Colonic mucosa (tissue), 4 donors: ENCODE data around the gene ABCC10. TPM values are rescaled to one million over a fixed set of nuclear protein-coding genes. Genes with fewer than 3 reads are reported as not detected.

ENCODE experiments used
- DNase-seq: peaks from one replicate; pipeline ENCODE4 v3.0.0-alpha.2; 2020
- H3K27ac ChIP-seq: fragments of 200-600 bp; one replicate; pipeline ENCODE4 v1.8.0; 2021
- H3K27me3 ChIP-seq: fragments of 200-600 bp; one replicate; pipeline ENCODE4 v1.8.0; 2021
- H3K36me3 ChIP-seq: fragments of 200-600 bp; one replicate; pipeline ENCODE4 v1.8.0; 2021
- H3K4me1 ChIP-seq: fragments of 200-600 bp; one replicate; pipeline ENCODE4 v1.8.0; 2021; ENCODE audit warnings: mild to moderate bottlenecking
- H3K4me3 ChIP-seq: fragments of 200-600 bp; one replicate; pipeline ENCODE4 v1.8.0; 2021
- H3K9ac ChIP-seq, 2 donors: one replicate each; pipeline ENCODE4 v1.7.0; 2013; ENCODE audit warnings: control low read depth in 2 of 2, low read depth in 2 of 2, low read length in 2 of 2
- H3K9me3 ChIP-seq: fragments of 200-600 bp; one replicate; pipeline ENCODE4 v1.8.0; 2021
- intact Hi-C: fragments of 100-400 bp; cut with DNase I; formaldehyde crosslinking; loops from one replicate; pipeline ENCODE4 v1.14.1; 2022
- total RNA-seq, 2 donors: library from RNA; stranded (reverse); fragmentation: NEBNext Ultra II Directional in 1 of 2; extraction: Animal tissue kit (Norgen Biotek cat#: 25700) in 1 of 2; gene quantifications; one replicate each; pipeline ENCODE4 v1.2.1, GENCODE V29; 2021
- TF ChIP-seq, protein P1 (sequence below): fragments of 200-600 bp; IDR thresholded peaks from one replicate; pipeline ENCODE4 v1.8.0; 2022; ENCODE audit warnings: antibody characterized with exemption, mild to moderate bottlenecking
- donor health status: healthy.
- donor health status: DM: no; HTN: no; CAD: no.
- donor health status: DM: no; HTN: no; CAD: no.

The ABCC10 gene
- total RNA-seq, 2 donors from 2014 or later = 22.9 to 33.9 TPM

GRCh38 chr6:43467752-43468151 lies 40.4 kb downstream of the ABCC10 start:
- Histone ChIP-seq H3K27ac (no peak overlapping the region), H3K9ac (no peak overlapping the region), H3K4me1 (no peaks in the 10 kb centered on the region), H3K27me3 (no peaks in the 10 kb centered on the region), H3K36me3 (no peaks in the 10 kb centered on the region), H3K9me3 (no peaks in the 10 kb centered on the region), H3K4me3 (no peak overlapping the region)
- no peak for DNase-seq
- TF ChIP-seq, protein P1, sequence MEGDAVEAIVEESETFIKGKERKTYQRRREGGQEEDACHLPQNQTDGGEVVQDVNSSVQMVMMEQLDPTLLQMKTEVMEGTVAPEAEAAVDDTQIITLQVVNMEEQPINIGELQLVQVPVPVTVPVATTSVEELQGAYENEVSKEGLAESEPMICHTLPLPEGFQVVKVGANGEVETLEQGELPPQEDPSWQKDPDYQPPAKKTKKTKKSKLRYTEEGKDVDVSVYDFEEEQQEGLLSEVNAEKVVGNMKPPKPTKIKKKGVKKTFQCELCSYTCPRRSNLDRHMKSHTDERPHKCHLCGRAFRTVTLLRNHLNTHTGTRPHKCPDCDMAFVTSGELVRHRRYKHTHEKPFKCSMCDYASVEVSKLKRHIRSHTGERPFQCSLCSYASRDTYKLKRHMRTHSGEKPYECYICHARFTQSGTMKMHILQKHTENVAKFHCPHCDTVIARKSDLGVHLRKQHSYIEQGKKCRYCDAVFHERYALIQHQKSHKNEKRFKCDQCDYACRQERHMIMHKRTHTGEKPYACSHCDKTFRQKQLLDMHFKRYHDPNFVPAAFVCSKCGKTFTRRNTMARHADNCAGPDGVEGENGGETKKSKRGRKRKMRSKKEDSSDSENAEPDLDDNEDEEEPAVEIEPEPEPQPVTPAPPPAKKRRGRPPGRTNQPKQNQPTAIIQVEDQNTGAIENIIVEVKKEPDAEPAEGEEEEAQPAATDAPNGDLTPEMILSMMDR = no peak
- intact Hi-C loops = no loop called here

DNA sequence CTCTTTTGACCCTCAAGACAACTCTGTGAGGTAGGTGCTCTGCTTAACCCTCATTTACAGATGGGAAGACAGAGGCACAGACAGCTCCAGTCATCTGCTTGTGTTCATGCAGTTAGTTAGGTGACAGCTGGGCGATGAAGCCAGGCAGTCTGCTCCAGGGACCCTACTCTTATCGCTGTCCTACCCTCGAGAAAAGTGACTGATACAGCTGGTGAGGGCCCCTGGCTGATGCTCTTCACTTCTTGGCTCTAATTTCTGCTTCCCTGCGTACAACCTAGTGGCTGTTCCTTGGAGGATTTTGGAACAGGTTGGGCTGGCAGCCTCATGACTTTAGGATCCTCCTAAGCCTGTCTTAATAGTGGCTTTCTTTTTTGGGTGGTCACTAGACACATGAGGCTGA lies 40.9 kb downstream of the ABCC10 start:
- no peak overlapping the region for H3K9ac ChIP-seq
- no peaks in the 10 kb centered on the region for H3K27me3 ChIP-seq
- no peaks in the 10 kb centered on the region for H3K4me1 ChIP-seq
- no peaks in the 10 kb centered on the region for H3K36me3 ChIP-seq
- TF ChIP-seq, protein P1 = no peak
- H3K27ac ChIP-seq = no peak overlapping the region
- no peak for DNase-seq
- no peaks in the 10 kb centered on the region for H3K9me3 ChIP-seq
- intact Hi-C loops = no loop called here
- no peak overlapping the region for H3K4me3 ChIP-seq

- TF ChIP-seq, protein P1 = no peak
- no peaks in the 10 kb centered on the region for H3K36me3 ChIP-seq
- intact Hi-C loops = no loop called here
- H3K4me3 ChIP-seq = no peak overlapping the region
- DNase-seq = no peak
- no peaks in the 10 kb centered on the region for H3K4me1 ChIP-seq
- no peak overlapping the region for H3K9ac ChIP-seq
- H3K27me3 ChIP-seq = no peaks in the 10 kb centered on the region
- no peaks in the 10 kb centered on the region for H3K9me3 ChIP-seq
- no peak overlapping the region for H3K27ac ChIP-seq
Observed at GRCh38 chr6:43468748-43469681, 41.7 kb downstream of the ABCC10 start.

DNA sequence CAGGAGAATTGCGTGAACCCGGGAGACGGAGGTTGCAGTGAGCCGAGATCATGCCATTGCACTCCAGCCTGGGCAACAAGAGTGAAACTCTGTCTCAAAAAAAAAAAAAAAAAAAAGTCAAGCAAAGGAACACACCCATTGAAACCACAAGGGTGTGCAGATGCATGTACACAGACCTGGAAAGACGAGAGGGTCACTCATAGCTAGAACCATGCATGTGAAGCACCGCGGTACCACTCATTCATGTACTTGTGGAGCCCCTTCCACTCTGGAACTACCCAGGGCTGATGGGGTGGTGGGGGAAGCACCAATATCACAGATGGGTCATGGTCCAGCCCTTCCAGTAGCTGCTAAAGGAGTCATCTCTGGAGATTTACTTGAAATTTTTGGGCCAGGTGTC lies 42.6 kb downstream of the ABCC10 start:
- intact Hi-C loops = no loop called here
- no peaks in the 10 kb centered on the region for H3K9me3 ChIP-seq
- DNase-seq = no peak
- no peak overlapping the region for H3K27ac ChIP-seq
- H3K9ac ChIP-seq = no peak overlapping the region
- no peaks in the 10 kb centered on the region for H3K36me3 ChIP-seq
- no peaks in the 10 kb centered on the region for H3K4me1 ChIP-seq
- TF ChIP-seq, protein P1 = no peak
- no peak overlapping the region for H3K4me3 ChIP-seq
- H3K27me3 ChIP-seq = no peaks in the 10 kb centered on the region

- TF ChIP-seq, protein P1 = no peak
- no peak for DNase-seq
- Histone ChIP-seq H3K4me1 (no peaks in the 10 kb centered on the region), H3K4me3 (no peak overlapping the region), H3K27ac (no peak overlapping the region), H3K36me3 (no peaks in the 10 kb centered on the region), H3K9ac (no peak overlapping the region), H3K27me3 (no peaks in the 10 kb centered on the region), H3K9me3 (no peaks in the 10 kb centered on the region)
- intact Hi-C loops = no loop called here
Observed at GRCh38 chr6:43471399-43471798, 44.1 kb downstream of the ABCC10 start.
